ENCODE data around the gene LZTS2.

Gene LZTS2

DNA sequence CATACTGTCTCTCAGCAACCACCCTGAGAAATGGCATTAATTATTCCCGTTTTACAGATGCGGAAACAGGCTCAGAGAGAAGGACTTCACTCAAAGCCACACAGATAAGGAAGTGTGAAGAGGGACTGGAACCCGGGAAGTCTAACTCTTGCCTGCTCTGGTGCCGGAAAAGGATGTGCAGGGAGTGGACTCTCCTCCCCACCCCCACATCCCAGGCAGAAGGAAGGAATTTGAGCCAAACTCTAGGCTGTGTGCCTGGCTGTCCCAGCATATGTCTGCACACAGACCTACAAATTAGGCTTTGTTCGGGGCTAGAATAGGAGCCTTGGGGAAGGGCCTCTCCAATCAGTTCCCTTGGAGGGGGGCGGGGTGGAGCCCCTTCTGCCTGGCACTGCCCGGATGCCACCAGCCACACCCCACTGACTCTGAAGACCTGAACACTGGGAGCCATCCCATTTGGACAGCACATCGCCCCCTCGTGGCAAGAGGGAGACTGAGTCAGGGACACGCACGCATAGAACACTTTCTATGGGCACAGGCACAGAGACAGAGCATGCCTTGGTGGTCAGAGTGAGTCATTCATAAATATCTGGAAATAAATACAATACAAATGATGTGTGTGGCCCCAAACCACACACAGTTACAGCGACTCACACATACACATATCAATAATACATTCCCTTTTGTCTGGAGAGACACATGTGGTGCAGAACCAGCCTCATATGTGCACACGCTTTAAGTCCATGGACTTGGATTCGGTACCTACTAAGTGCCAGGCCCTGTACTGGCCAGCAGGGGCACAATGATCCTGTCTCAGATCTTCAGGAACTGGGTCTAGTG, 13.1 kb downstream of the LZTS2 start:
- no peak overlapping the region for H3K4me3 ChIP-seq (replicated peaks in 1 of 2; ENCODE audit: low read depth in 2 of 2, low read length in 2 of 2)
- TF ChIP-seq, protein P1, sequence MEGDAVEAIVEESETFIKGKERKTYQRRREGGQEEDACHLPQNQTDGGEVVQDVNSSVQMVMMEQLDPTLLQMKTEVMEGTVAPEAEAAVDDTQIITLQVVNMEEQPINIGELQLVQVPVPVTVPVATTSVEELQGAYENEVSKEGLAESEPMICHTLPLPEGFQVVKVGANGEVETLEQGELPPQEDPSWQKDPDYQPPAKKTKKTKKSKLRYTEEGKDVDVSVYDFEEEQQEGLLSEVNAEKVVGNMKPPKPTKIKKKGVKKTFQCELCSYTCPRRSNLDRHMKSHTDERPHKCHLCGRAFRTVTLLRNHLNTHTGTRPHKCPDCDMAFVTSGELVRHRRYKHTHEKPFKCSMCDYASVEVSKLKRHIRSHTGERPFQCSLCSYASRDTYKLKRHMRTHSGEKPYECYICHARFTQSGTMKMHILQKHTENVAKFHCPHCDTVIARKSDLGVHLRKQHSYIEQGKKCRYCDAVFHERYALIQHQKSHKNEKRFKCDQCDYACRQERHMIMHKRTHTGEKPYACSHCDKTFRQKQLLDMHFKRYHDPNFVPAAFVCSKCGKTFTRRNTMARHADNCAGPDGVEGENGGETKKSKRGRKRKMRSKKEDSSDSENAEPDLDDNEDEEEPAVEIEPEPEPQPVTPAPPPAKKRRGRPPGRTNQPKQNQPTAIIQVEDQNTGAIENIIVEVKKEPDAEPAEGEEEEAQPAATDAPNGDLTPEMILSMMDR (IDR thresholded peaks at IDR 0.05; ENCODE audit: low read depth, low read length), result peak; percentile 74
- peak; percentile 92 to 95 for DNase-seq (ENCODE audit: low read depth in 2 of 2)

DNA sequence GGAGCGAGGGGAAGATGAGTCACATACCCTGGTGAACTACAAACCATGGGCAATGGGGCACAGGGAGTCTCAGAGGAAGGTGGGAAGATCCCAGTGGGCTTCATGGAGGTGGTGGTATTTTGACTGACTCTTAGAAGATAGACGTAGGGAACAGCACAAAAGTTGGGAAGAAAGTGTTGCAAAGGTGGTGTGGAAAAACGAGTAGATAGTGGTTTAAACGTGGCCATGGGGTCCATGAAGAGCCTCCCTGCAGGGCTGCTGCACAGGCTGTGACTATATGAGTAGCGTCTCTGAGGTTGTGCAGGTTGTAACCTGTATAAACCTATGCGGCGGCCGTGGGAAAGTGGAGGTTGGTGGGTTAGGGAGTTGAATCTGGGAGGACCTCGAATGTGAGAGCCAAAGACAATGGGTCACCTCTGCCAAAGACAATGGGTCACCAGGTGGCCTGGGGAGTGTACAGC, 13.8 kb downstream of the LZTS2 start:
- H3K4me3 ChIP-seq (replicated peaks in 1 of 2; ENCODE audit: low read depth in 2 of 2, low read length in 2 of 2), result no peak overlapping the region
- no peak for DNase-seq (ENCODE audit: low read depth in 2 of 2)
- TF ChIP-seq, protein P1 (IDR thresholded peaks at IDR 0.05; ENCODE audit: low read depth, low read length), result no peak

DNA sequence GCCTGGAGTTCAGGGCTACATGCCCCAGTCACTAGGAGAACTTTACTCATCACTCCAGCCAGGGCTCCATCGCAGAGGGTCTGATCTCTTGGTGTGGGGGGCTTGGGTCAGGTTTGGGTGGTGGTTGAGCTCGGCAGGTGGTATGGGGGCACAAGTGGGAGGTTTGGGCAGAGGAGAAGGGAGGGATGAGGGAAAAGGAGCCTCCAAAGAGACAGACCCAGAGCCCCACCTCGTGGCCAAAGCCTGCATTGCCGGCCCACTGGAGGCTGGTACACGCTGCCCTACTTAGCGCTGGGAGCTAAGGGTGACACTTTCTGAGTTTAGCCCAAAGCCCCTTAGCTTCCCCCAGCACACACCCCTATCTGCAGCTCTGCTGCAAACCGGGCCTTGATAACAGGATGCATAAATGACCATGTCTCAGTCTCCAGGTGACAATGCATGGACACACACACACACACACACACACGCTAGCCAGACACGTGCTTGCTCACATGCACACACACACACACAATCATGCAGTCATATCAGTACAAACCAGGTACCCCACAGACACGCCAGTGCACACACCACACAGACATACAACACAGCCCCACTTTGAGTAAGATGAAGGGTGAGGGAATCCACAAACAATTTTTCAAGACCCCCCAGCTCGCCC, 14.7 kb downstream of the LZTS2 start:
- peak; percentile 73 to 79 for DNase-seq (ENCODE audit: low read depth in 2 of 2)
- TF ChIP-seq, protein P1 (IDR thresholded peaks at IDR 0.05; ENCODE audit: low read depth, low read length), result peak; percentile 98
- H3K4me3 ChIP-seq (replicated peaks in 1 of 2; ENCODE audit: low read depth in 2 of 2, low read length in 2 of 2), result no peak overlapping the region

DNA sequence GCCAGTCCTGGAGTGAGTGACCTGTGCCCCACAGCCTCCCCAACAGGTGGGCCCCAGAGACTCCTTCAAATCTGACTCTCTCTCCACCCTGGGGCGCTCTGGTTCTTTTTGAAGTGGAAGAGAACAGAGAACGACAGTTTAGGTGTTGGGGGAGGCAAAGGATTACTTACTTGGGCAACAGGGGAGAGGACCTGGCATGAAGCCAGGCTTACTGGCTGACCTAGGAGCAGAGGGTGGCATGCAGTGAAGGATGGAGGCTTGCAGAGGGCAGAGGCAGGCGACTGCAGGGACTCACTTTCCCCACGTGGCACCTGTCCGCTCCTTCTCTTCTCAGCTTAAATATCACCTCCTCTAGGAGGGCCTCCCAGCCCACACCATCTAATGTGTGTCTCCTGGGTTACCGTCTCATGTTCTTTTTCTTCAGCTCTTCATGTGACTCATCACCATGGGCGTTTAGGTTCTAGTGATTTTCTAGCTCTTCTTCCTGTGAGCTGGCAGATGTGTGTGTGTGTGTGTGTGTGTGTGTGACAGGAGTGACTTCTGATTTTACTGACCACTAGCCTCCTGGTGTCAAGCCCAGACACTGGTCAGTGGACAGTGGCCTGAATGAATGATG, 15.5 kb downstream of the LZTS2 start:
- H3K4me3 ChIP-seq (replicated peaks in 1 of 2; ENCODE audit: low read depth in 2 of 2, low read length in 2 of 2), result no peak overlapping the region
- TF ChIP-seq, protein P1 (IDR thresholded peaks at IDR 0.05; ENCODE audit: low read depth, low read length), result no peak
- peak; percentile 78 to 95 for DNase-seq (ENCODE audit: low read depth in 2 of 2)

DNA sequence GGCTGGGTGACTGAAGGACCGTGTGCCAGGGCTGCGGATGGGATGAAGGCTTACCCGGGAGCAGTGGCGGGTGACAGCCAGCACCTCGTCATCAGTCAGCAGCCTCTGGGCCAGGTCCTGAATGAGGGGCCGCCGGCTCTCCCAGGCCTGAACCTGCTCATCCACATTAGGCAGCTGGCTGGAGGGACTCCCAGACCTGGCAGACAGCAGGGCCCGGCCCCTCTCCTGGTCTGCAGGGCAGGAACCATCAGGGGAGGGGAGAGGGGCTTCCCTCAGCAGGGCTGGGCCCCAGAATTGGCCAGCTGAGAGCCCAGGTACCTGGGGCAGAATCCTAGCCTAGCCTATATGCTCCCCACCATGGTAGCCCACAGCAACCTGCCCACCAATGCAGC, 16.0 kb downstream of the LZTS2 start:
- DNase-seq (ENCODE audit: low read depth in 2 of 2), result no peak
- no peak overlapping the region for H3K4me3 ChIP-seq (replicated peaks in 1 of 2; ENCODE audit: low read depth in 2 of 2, low read length in 2 of 2)
- TF ChIP-seq, protein P1 (IDR thresholded peaks at IDR 0.05; ENCODE audit: low read depth, low read length), result no peak

DNA sequence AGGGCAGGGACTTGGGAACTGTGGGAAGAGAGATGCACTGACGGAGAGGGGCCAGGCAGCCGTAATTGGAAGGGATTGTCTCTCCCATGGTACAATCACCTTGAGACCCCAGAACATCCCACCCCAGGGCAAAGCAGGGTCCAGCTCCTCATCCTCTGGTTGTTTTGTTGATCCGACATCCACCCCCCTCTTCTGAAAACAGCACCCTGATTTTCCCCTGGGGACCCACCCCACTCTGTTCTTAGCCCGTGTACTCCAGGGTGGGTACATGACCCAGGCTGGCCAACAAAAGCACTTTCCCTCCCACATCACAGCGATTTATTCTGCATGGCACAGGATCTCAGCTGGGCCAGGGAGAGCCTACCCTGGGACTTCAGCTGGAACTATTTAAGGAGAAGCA, 17.2 kb downstream of the LZTS2 start:
- TF ChIP-seq, protein P1 (IDR thresholded peaks at IDR 0.05; ENCODE audit: low read depth, low read length), result no peak
- DNase-seq (ENCODE audit: low read depth in 2 of 2), result no peak
- H3K4me3 ChIP-seq (replicated peaks in 1 of 2; ENCODE audit: low read depth in 2 of 2, low read length in 2 of 2), result no peak overlapping the region

Measured in cardiac fibroblast (primary cell).